ENCODE data around the gene SLC12A7.

Gene SLC12A7

DNA sequence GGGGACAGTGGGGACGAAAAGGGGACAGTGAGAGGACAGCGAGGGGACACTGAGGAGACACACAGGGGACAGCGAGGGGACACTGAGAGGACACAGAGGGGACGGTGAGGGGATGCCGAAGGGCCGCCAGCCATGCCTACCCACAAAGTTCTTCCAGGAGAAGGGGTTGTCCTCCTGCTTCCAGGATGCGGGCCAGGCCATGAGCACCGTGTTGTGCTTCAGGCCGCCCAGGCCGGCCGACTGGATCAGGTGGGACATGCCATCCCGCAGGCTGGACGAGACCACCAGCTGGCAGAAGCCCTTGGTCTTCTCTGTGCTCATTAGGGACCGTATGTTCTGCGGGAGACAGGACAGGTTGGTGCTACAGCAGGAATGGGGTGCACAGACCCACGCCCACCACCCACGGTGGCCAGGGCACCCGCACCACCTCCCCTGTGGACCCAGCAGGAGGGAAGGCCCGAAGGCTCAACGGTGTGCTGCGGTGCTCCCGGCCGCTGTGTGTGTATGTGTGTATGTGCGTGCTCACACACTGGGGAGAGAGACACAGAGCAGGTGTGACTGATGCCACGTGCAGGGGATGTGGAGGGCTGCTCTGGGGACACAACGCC is 46.6 kb downstream of the SLC12A7 start:
- H4K91ac ChIP-seq (ENCODE audit: low read depth, low read length): no peak overlapping the region

DNA sequence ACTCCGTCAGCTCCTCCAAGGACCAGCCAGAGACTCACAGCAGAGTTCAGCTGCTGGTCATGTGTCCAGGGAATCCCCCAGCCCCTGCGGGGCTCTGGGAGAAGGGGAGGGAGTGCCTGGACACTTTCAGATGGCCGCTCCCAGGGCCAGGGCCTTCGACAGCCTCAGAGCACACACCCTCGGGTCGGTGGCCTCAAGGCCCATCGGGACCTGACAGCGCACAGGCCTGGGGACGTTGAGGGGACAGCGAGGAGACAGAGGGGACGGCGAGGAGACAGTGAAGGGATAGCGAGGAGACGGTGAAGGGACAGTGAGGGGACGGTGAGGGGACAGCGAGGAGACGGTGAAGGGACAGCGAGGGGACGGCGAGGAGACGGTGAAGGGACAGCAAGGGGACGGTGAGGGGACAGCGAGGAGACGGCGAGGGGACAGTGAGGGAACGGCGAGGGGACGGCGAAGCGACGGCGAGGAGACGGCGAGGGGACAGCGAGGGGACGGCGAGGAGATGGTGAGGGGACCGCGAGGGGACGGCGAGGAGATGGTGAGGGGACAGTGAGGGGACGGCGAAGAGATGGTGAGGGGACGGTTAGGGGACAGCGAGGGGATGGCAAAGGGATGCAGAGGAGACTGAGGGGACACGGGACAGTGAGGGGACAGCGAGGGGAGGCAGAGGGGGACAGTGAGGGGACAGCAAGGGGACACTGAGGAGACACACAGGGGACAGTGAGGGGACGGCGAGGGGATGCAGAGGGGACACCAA is 47.3 kb downstream of the SLC12A7 start:
- Histone ChIP-seq H3K27me3 (ENCODE audit: insufficient read depth, low read length) (no peaks in the 10 kb centered on the region), H3K14ac (ENCODE audit: low read length) (no peak overlapping the region), H2AK5ac (ENCODE audit: low read length) (no peak overlapping the region), H3K27ac (ENCODE audit: low read depth, low read length) (no peak overlapping the region), H2BK12ac (ENCODE audit: low read length) (no peak overlapping the region), H3K79me1 (ENCODE audit: low read length) (no peaks in the 10 kb centered on the region), H3K4me1 (ENCODE audit: control insufficient read depth in 1 of 2, insufficient read depth in 2 of 2, low read length in 2 of 2) (no peaks in the 10 kb centered on the region), H3K79me2 (ENCODE audit: control insufficient read depth, insufficient read depth, low read length, poor library complexity) (no peaks in the 10 kb centered on the region), H3K23ac (ENCODE audit: low read length) (no peak overlapping the region), H4K12ac (ENCODE audit: low read depth, low read length) (no peak overlapping the region), H3K4ac (ENCODE audit: low read depth, low read length) (no peak overlapping the region), H2BK120ac (ENCODE audit: insufficient read depth, low read length, poor library complexity) (no peak overlapping the region), H2AFZ (ENCODE audit: insufficient read depth, low read length, poor library complexity) (no peak overlapping the region), H3K4me3 (ENCODE audit: low read depth, low read length) (peak overlapping the region; percentile 17), H4K91ac (ENCODE audit: low read depth, low read length) (no peak overlapping the region), H4K8ac (ENCODE audit: low read depth, low read length) (no peak overlapping the region), H3K18ac (ENCODE audit: low read length) (no peak overlapping the region), H3K9ac (ENCODE audit: low read length) (no peak overlapping the region), H3K4me2 (ENCODE audit: low read length) (no peak overlapping the region), H3K36me3 (ENCODE audit: control insufficient read depth in 1 of 2, insufficient read depth in 2 of 2, low read length in 2 of 2) (peaks cover 10 to 16% of the 10 kb centered on the region in 2 experiments), H3K9me3 (ENCODE audit: insufficient read depth, low read depth, low read length) (peaks cover 2% of the 10 kb centered on the region), H2BK5ac (ENCODE audit: low read depth, low read length, poor library complexity) (no peak overlapping the region)
- WGBS (ENCODE audit: extremely low coverage, insufficient coverage, insufficient read length): 100% methylated on average over 5 of the region's 49 CpGs
- no peak for DNase-seq

More for the DNA sequence above, 46.6 kb downstream of the SLC12A7 start:
- Histone ChIP-seq H2AFZ (ENCODE audit: insufficient read depth, low read length, poor library complexity) (no peak overlapping the region), H4K12ac (ENCODE audit: low read depth, low read length) (no peak overlapping the region), H3K9ac (ENCODE audit: low read length) (no peak overlapping the region), H4K8ac (ENCODE audit: low read depth, low read length) (no peak overlapping the region), H2AK5ac (ENCODE audit: low read length) (no peak overlapping the region), H3K79me2 (ENCODE audit: control insufficient read depth, insufficient read depth, low read length, poor library complexity) (no peaks in the 10 kb centered on the region), H3K27ac (ENCODE audit: low read depth, low read length) (no peak overlapping the region), H3K36me3 (ENCODE audit: control insufficient read depth in 1 of 2, insufficient read depth in 2 of 2, low read length in 2 of 2) (peaks cover 7 to 9% of the 10 kb centered on the region in 2 experiments), H3K9me3 (ENCODE audit: insufficient read depth, low read depth, low read length) (peaks cover 2% of the 10 kb centered on the region), H3K14ac (ENCODE audit: low read length) (no peak overlapping the region), H3K79me1 (ENCODE audit: low read length) (no peaks in the 10 kb centered on the region), H3K4me1 (ENCODE audit: control insufficient read depth in 1 of 2, insufficient read depth in 2 of 2, low read length in 2 of 2) (no peaks in the 10 kb centered on the region), H2BK5ac (ENCODE audit: low read depth, low read length, poor library complexity) (no peak overlapping the region), H3K27me3 (ENCODE audit: insufficient read depth, low read length) (no peaks in the 10 kb centered on the region), H3K4me3 (ENCODE audit: low read depth, low read length) (peak overlapping the region; percentile 33), H2BK12ac (ENCODE audit: low read length) (no peak overlapping the region), H3K4me2 (ENCODE audit: low read length) (no peak overlapping the region), H3K4ac (ENCODE audit: low read depth, low read length) (no peak overlapping the region), H3K18ac (ENCODE audit: low read length) (no peak overlapping the region), H3K23ac (ENCODE audit: low read length) (no peak overlapping the region), H2BK120ac (ENCODE audit: insufficient read depth, low read length, poor library complexity) (no peak overlapping the region)
- WGBS (ENCODE audit: extremely low coverage, insufficient coverage, insufficient read length): no CpG with 5 or more reads among the region's 26 CpGs
- DNase-seq: no peak

DNA sequence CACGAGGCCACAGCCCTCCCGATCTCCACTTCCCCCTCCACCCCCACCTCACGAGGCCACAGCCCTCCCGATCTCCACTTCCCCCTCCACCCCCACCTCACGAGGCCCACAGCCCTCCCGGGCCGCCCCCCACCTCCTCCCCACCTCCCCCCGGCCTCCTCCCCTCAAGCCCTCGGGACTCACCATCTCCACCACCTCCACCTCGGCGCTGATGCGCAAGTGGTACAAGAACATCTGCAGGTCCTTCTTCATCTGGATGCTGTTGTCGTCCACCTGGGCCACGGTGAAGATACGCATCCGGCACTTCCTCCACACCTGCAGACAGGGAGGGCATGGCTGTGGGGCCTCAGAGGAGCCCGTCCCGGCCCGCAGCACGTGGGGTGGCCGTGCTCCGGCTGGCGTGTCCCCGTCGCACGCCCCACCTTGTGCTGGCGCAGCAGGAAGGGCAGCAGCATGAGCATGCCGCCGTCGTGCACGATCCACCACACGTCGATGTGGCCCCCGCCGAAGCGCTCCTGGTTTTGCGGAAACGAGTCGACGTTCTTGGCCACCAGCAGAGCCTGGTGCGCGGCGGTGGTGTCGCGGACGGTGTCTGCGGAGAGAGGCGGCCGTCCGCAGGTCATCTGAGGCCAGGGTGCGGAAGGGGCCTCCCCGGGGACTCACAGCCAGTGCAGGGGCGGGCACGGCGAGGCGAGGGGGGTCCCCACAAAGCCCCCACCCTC is 48.0 kb downstream of the SLC12A7 start:
- H3K27ac ChIP-seq (ENCODE audit: low read depth, low read length): no peak overlapping the region
- H3K4me1 ChIP-seq (ENCODE audit: control insufficient read depth in 1 of 2, insufficient read depth in 2 of 2, low read length in 2 of 2): no peaks in the 10 kb centered on the region
- no CpG with 5 or more reads among the region's 56 CpGs for WGBS (ENCODE audit: extremely low coverage, insufficient coverage, insufficient read length)
- H3K79me1 ChIP-seq (ENCODE audit: low read length): no peaks in the 10 kb centered on the region
- no peak overlapping the region for H3K4me3 ChIP-seq (ENCODE audit: low read depth, low read length)
- no peaks in the 10 kb centered on the region for H3K27me3 ChIP-seq (ENCODE audit: insufficient read depth, low read length)
- H2BK5ac ChIP-seq (ENCODE audit: low read depth, low read length, poor library complexity): no peak overlapping the region
- no peak overlapping the region for H3K9ac ChIP-seq (ENCODE audit: low read length)
- H2AK5ac ChIP-seq (ENCODE audit: low read length): no peak overlapping the region
- peaks cover 2% of the 10 kb centered on the region for H3K9me3 ChIP-seq (ENCODE audit: insufficient read depth, low read depth, low read length)
- no peak overlapping the region for H4K8ac ChIP-seq (ENCODE audit: low read depth, low read length)
- no peak overlapping the region for H3K23ac ChIP-seq (ENCODE audit: low read length)
- H3K4me2 ChIP-seq (ENCODE audit: low read length): no peak overlapping the region
- H3K18ac ChIP-seq (ENCODE audit: low read length): no peak overlapping the region
- no peak overlapping the region for H3K4ac ChIP-seq (ENCODE audit: low read depth, low read length)
- no peak for DNase-seq
- no peak overlapping the region for H4K91ac ChIP-seq (ENCODE audit: low read depth, low read length)
- peaks cover 12 to 16% of the 10 kb centered on the region in 2 experiments for H3K36me3 ChIP-seq (ENCODE audit: control insufficient read depth in 1 of 2, insufficient read depth in 2 of 2, low read length in 2 of 2)
- no peak overlapping the region for H4K12ac ChIP-seq (ENCODE audit: low read depth, low read length)
- H2BK120ac ChIP-seq (ENCODE audit: insufficient read depth, low read length, poor library complexity): no peak overlapping the region
- H2AFZ ChIP-seq (ENCODE audit: insufficient read depth, low read length, poor library complexity): no peak overlapping the region
- no peak overlapping the region for H3K14ac ChIP-seq (ENCODE audit: low read length)
- no peak overlapping the region for H2BK12ac ChIP-seq (ENCODE audit: low read length)
- no peaks in the 10 kb centered on the region for H3K79me2 ChIP-seq (ENCODE audit: control insufficient read depth, insufficient read depth, low read length, poor library complexity)

DNA sequence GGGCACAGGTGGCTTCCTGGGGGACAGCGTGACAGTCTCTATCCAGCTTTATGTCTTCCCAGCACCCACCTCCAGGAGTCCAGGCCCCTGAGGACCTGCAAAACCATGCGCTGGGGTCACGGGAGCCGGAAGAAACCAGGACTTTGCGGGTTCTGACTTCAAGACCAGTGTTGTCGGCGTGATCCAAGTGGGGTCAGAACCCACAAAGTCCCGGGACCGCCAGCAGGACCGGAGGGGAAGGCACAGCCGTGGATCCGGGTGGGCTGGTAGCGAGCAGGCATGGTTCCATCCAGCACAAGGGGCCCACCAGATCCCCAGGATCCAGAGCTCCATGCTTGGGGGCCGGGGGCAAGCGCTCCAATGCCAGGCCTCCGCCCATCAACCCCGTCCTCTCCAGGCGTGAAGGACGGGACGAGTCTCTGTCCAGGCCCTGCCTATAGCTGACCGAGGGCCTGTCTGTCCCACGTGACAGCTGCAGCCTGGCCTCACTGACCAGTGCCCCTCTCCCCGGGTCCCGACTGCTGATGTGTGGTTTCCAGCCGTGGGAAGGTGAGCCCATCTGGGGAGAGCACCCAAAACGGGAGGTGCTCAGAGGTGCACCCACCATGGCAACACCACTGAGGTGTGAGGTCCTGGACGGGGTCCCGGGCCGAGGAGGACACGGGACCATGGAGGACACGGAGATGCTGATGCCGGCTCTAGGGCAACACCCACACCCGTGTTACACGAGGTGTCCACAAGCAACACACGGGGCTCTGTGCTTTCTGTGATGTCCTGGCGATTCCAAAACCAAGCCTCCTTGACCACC is 48.9 kb downstream of the SLC12A7 start:
- H4K8ac ChIP-seq (ENCODE audit: low read depth, low read length): no peak overlapping the region
- H3K18ac ChIP-seq (ENCODE audit: low read length): no peak overlapping the region
- H3K4me2 ChIP-seq (ENCODE audit: low read length): no peak overlapping the region
- H2BK12ac ChIP-seq (ENCODE audit: low read length): no peak overlapping the region
- no peak overlapping the region for H2BK120ac ChIP-seq (ENCODE audit: insufficient read depth, low read length, poor library complexity)
- no peak overlapping the region for H3K14ac ChIP-seq (ENCODE audit: low read length)
- H3K4me3 ChIP-seq (ENCODE audit: low read depth, low read length): no peak overlapping the region
- no peak overlapping the region for H4K12ac ChIP-seq (ENCODE audit: low read depth, low read length)
- H3K4me1 ChIP-seq (ENCODE audit: control insufficient read depth in 1 of 2, insufficient read depth in 2 of 2, low read length in 2 of 2): no peaks in the 10 kb centered on the region
- no peaks in the 10 kb centered on the region for H3K79me1 ChIP-seq (ENCODE audit: low read length)
- no peak overlapping the region for H2BK5ac ChIP-seq (ENCODE audit: low read depth, low read length, poor library complexity)
- H3K27ac ChIP-seq (ENCODE audit: low read depth, low read length): no peak overlapping the region
- no peak overlapping the region for H2AK5ac ChIP-seq (ENCODE audit: low read length)
- no peaks in the 10 kb centered on the region for H3K27me3 ChIP-seq (ENCODE audit: insufficient read depth, low read length)
- H3K9ac ChIP-seq (ENCODE audit: low read length): no peak overlapping the region
- H3K36me3 ChIP-seq (ENCODE audit: control insufficient read depth in 1 of 2, insufficient read depth in 2 of 2, low read length in 2 of 2): peaks cover 12 to 16% of the 10 kb centered on the region in 2 experiments
- H3K9me3 ChIP-seq (ENCODE audit: insufficient read depth, low read depth, low read length): peaks cover 2% of the 10 kb centered on the region
- H4K91ac ChIP-seq (ENCODE audit: low read depth, low read length): no peak overlapping the region
- no peaks in the 10 kb centered on the region for H3K79me2 ChIP-seq (ENCODE audit: control insufficient read depth, insufficient read depth, low read length, poor library complexity)
- DNase-seq: no peak
- no peak overlapping the region for H3K23ac ChIP-seq (ENCODE audit: low read length)
- WGBS (ENCODE audit: extremely low coverage, insufficient coverage, insufficient read length): no CpG with 5 or more reads among the region's 36 CpGs
- no peak overlapping the region for H3K4ac ChIP-seq (ENCODE audit: low read depth, low read length)
- no peak overlapping the region for H2AFZ ChIP-seq (ENCODE audit: insufficient read depth, low read length, poor library complexity)

Measured in trophoblast cell (in vitro differentiated cells and primary cell).